ENCODE measurements around the gene CACNA1B. TPM values are rescaled to one million over a fixed set of nuclear protein-coding genes. Genes with fewer than 3 reads are reported as not detected.

CACNA1B gene
- polyA plus RNA-seq, 2 of the 4 experiments (the other 2 are of a cell fraction): 0.03 to 0.06 TPM

DNA sequence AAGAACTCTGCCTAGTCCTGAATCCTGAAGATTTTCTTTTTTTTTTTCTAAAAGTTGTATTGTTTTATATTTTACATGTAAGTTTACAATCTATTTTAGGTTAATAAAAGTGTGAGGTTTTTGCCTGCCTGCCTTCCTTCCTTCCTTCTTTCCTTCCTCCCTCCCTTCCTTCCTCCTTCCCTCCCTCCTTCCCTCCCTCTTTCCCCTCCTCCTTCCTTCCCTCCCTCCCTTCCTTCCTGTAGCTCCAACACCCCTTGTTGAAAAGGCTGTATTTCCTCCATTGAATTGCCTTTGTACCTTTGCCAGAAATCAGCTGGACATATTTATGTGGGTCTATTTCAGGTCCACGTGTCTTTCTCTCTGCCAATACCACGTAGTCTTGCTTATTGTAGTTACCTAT lies 46.6 kb downstream of the CACNA1B start:
- no peaks in the 10 kb centered on the region for H3K4me1 ChIP-seq
- H3K27ac ChIP-seq: no peak overlapping the region
- H3K4me3 ChIP-seq: no peak overlapping the region
- ChIA-PET POLR2A (no interaction called here), CTCF (interaction anchor here (0.6 to 1.1 kb wide), 3 partner anchors 10 to 110 kb away, joined by 3 read pairs; no protein-coding TSS in a partner anchor)
- 0% methylated on average over 2 of the region's 2 CpGs for WGBS (ENCODE audit: missing lambda C conversion rate)
- no peak for FAIRE-seq
- no peak for ATAC-seq
- DNase-seq (ENCODE audit: low read depth in 1 of 2, low spot score in 1 of 2): no peak
- TF ChIP-seq CTCF (IDR thresholded peaks at IDR 0.05): no peak
- no peak for TF ChIP-seq FOSL2 (IDR thresholded peaks at IDR 0.05)
- no peak for TF ChIP-seq FOSL2 (CRISPR knock-in tag; IDR thresholded peaks at IDR 0.05)
- TF ChIP-seq ESRRA (IDR thresholded peaks at IDR 0.05; ENCODE audit: borderline replicate concordance, low read length): no peak
- TF ChIP-seq POLR2AphosphoS2 (conservative IDR thresholded peaks at IDR 0.05; ENCODE audit: low read length): no peak
- TF ChIP-seq RARB (CRISPR knock-in tag; IDR thresholded peaks at IDR 0.05): no peak
- TF ChIP-seq HES2 (IDR thresholded peaks at IDR 0.05): no peak
- TF ChIP-seq SREBF2 (IDR thresholded peaks at IDR 0.05): no peak
- TF ChIP-seq TFCP2L1 (CRISPR knock-in tag; IDR thresholded peaks at IDR 0.05): no peak
- TF ChIP-seq, protein P1, sequence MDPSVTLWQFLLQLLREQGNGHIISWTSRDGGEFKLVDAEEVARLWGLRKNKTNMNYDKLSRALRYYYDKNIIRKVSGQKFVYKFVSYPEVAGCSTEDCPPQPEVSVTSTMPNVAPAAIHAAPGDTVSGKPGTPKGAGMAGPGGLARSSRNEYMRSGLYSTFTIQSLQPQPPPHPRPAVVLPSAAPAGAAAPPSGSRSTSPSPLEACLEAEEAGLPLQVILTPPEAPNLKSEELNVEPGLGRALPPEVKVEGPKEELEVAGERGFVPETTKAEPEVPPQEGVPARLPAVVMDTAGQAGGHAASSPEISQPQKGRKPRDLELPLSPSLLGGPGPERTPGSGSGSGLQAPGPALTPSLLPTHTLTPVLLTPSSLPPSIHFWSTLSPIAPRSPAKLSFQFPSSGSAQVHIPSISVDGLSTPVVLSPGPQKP (IDR thresholded peaks at IDR 0.05; ENCODE audit: low read depth, low read length): no peak
- TF ChIP-seq ZFP36 (IDR thresholded peaks at IDR 0.05; ENCODE audit: borderline replicate concordance, partially characterized antibody): no peak
- TF ChIP-seq, protein P2, sequence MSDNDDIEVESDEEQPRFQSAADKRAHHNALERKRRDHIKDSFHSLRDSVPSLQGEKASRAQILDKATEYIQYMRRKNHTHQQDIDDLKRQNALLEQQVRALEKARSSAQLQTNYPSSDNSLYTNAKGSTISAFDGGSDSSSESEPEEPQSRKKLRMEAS (IDR thresholded peaks at IDR 0.05): no peak
- H3K4me2 ChIP-seq: no peak overlapping the region
- H3K9me3 ChIP-seq: peaks cover 10% of the 10 kb centered on the region

DNA sequence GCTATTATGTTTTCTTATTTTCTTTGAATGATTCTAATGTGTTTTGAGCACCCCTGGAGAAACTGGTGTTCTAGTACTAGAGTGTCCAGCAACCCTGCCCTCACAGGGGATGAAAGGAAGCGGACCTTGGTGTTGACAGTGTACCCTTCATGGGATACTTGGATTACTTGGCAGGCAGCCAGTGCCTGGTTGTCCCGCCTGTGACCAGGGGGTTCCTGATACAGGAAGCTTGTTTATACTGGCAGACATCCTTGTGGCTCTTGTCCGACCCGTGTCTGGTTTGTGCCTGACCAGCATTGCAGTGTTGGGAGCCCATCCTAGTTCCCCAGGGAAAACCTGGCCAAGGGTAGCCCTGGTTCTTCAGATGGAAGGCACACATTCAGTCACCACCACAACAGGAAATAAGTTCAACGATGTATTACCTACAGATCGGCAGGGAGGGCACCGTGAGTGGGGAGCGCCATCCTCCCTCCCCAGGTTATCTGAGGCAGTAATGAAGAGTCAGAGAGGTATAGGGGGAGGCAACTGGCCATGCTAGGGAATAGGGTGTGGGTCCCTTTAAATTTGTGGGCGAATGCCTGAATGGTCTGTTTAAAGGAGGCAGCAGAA lies 47.3 kb downstream of the CACNA1B start:
- Histone ChIP-seq H3K9me3 (peaks cover 10% of the 10 kb centered on the region), H3K4me3 (no peak overlapping the region), H3K4me2 (no peak overlapping the region), H3K27ac (no peak overlapping the region), H3K4me1 (no peaks in the 10 kb centered on the region)
- ChIA-PET CTCF (interaction anchor here (0.9 to 1.1 kb wide), 2 partner anchors 11 to 15 kb away, joined by 3 read pairs; no protein-coding TSS in a partner anchor), POLR2A (no interaction called here)
- no peak for DNase-seq (ENCODE audit: low read depth in 1 of 2, low spot score in 1 of 2)
- FAIRE-seq: no peak
- TF ChIP-seq ZC3H11A (IDR thresholded peaks at IDR 0.05) (no peak), FOSB (CRISPR knock-in tag; IDR thresholded peaks at IDR 0.05) (no peak), JUNB (IDR thresholded peaks at IDR 0.05) (no peak), FOSL2 (IDR thresholded peaks at IDR 0.05) (no peak), FOSL2 (CRISPR knock-in tag; IDR thresholded peaks at IDR 0.05) (no peak), CEBPB (IDR thresholded peaks at IDR 0.05) (no peak), FOXS1 (CRISPR knock-in tag; IDR thresholded peaks at IDR 0.05) (no peak), NPAS2 (CRISPR knock-in tag; IDR thresholded peaks at IDR 0.05; ENCODE audit: borderline replicate concordance) (no peak), MYC (IDR thresholded peaks at IDR 0.05; ENCODE audit: borderline replicate concordance, low read length) (no peak), ESRRA (IDR thresholded peaks at IDR 0.05; ENCODE audit: borderline replicate concordance, low read length) (no peak), ZSCAN20 (CRISPR knock-in tag; IDR thresholded peaks at IDR 0.05) (no peak), CTCF (IDR thresholded peaks at IDR 0.05) (no peak), HEYL (CRISPR knock-in tag; IDR thresholded peaks at IDR 0.05) (no peak), CBX8 (IDR thresholded peaks at IDR 0.05) (no peak), RAD21 (conservative IDR thresholded peaks at IDR 0.05 in 1 of 2, IDR thresholded peaks at IDR 0.05 in 1 of 2) (no peak), RARB (CRISPR knock-in tag; IDR thresholded peaks at IDR 0.05) (no peak)
- no peak for ATAC-seq
- 40% methylated on average over 9 of the region's 9 CpGs for WGBS (ENCODE audit: missing lambda C conversion rate)
